H1 (cell line): ENCODE data around the gene RBM19. TPM values are rescaled to one million over a fixed set of nuclear protein-coding genes. Genes with fewer than 3 reads are reported as not detected.
A peak's percentile ranks its signal among the peaks of the same experiment; 100 is the strongest.

Experiments
- CTCF ChIA-PET: fragments of 300-600 bp; sonication (Branson Sonifier 250); formaldehyde crosslinking; loops from one replicate; lab custom pipeline; 2021; ENCODE audit not compliant: partially characterized antibody; lab: Charles Lee
- POLR2A ChIA-PET: fragments of 300-600 bp; sonication (Branson Sonifier 250); formaldehyde crosslinking; loops from one replicate; lab custom pipeline; 2021; ENCODE audit warnings: inconsistent platforms; ENCODE audit not compliant: partially characterized antibody; lab: Charles Lee
- DNase-seq, 2 experiments: peaks; one replicate each; pipeline versions ENCODE4 v3.0.0 to v3.0.0-alpha.2; 2010 to 2022; ENCODE audit warnings: low spot score in 2 of 2, low read depth in 1 of 2, mixed read lengths in 1 of 2
- FAIRE-seq: peaks from 2 replicates; lab custom pipeline; 2011; peaks lifted over from hg19 to GRCh38; lab: Jason Lieb, UNC
- H2AFZ ChIP-seq: 2 replicates; pipeline ENCODE4 v1.8.1; 2012; ENCODE audit warnings: low read length, inconsistent platforms
- H2AK5ac ChIP-seq: 2 replicates; pipeline ENCODE4 v1.6.1; 2013; ENCODE audit warnings: low read depth, low read length
- H2BK120ac ChIP-seq: replicated peaks from 2 replicates; pipeline ENCODE3; 2013; ENCODE audit warnings: low read depth, low read length, inconsistent platforms
- H2BK12ac ChIP-seq: 2 replicates; pipeline ENCODE4 v1.6.1; 2013; ENCODE audit warnings: low read depth, low read length
- H2BK15ac ChIP-seq: 2 replicates; pipeline ENCODE4 v1.6.1; 2013; ENCODE audit warnings: low read length
- H2BK20ac ChIP-seq: 2 replicates; pipeline ENCODE4 v1.6.1; 2013; ENCODE audit warnings: low read length
- H2BK5ac ChIP-seq: 2 replicates; pipeline ENCODE4 v1.6.1; 2013; ENCODE audit warnings: low read depth, low read length
- H3K14ac ChIP-seq: 2 replicates; pipeline ENCODE4 v1.6.1; 2013; ENCODE audit warnings: inconsistent platforms; ENCODE audit not compliant: insufficient read length
- H3K18ac ChIP-seq: 2 replicates; pipeline ENCODE4 v1.6.1; 2013; ENCODE audit warnings: low read length; ENCODE audit errors: extremely low read depth
- H3K23ac ChIP-seq: 2 replicates; pipeline ENCODE4 v1.6.1; 2013; ENCODE audit warnings: inconsistent platforms; ENCODE audit not compliant: insufficient read length
- H3K23me2 ChIP-seq: 2 replicates; pipeline ENCODE4 v1.6.1; 2013; ENCODE audit warnings: low read depth, low read length
- H3K27ac ChIP-seq: 2 replicates; pipeline ENCODE4 v1.6.1; 2011; ENCODE audit warnings: low read depth, low read length, inconsistent platforms
- H3K27me3 ChIP-seq, 4 experiments: replicated peaks in 1 of 4; 1 replicate in 1 of 4; 2 replicates in 3 of 4; pipeline versions ENCODE4 v1.6.1 to v1.8.1; 2011 to 2013; ENCODE audit warnings: low read length in 3 of 4, mild to moderate bottlenecking in 3 of 4, inconsistent platforms in 2 of 4, mixed read lengths in 2 of 4, moderate library complexity in 1 of 4; ENCODE audit not compliant: control insufficient read depth in 3 of 4, insufficient read depth in 3 of 4; ENCODE audit errors: extremely low read depth in 1 of 4
- H3K36me3 ChIP-seq, 4 experiments: 2 replicates each; pipeline versions ENCODE4 v1.6.1 to v1.8.1; 2011 to 2013; ENCODE audit warnings: mild to moderate bottlenecking in 4 of 4, low read length in 3 of 4, moderate library complexity in 2 of 4, control low read depth in 1 of 4, inconsistent platforms in 1 of 4; ENCODE audit not compliant: insufficient read depth in 4 of 4, control insufficient read depth in 2 of 4
- H3K4ac ChIP-seq: replicated peaks from 2 replicates; pipeline ENCODE3; 2013; ENCODE audit warnings: low read length, low read depth, mixed read lengths, inconsistent platforms; ENCODE audit not compliant: insufficient read length
- H3K4me1 ChIP-seq, 4 experiments: replicated peaks in 1 of 4; 1 replicate in 1 of 4; 2 replicates in 3 of 4; pipeline versions ENCODE4 v1.6.1 to v1.8.1; 2011 to 2013; ENCODE audit warnings: low read length in 3 of 4, inconsistent platforms in 2 of 4, mixed read lengths in 1 of 4; ENCODE audit not compliant: insufficient read depth in 4 of 4, control insufficient read depth in 3 of 4
- H3K4me2 ChIP-seq, 2 experiments: 2 replicates each; pipeline versions ENCODE4 v1.6.1 to v1.8.1; 2011 to 2013; ENCODE audit warnings: low read depth in 2 of 2, low read length in 2 of 2, control low read depth in 1 of 2, inconsistent platforms in 1 of 2, mild to moderate bottlenecking in 1 of 2; ENCODE audit not compliant: insufficient read depth in 1 of 2
- H3K4me3 ChIP-seq, 4 experiments: fragments of 200-600, 300-600 bp in 1 of 4; sonication (generic), shearing (Covaris generic), sonication (Bioruptor Twin) in 1 of 4; 2 replicates each; pipeline versions ENCODE4 v1.5.1 to v1.8.1; 2011 to 2016; ENCODE audit warnings: low read length in 4 of 4, low read depth in 3 of 4, control low read depth in 2 of 4, inconsistent platforms in 2 of 4, mild to moderate bottlenecking in 2 of 4, mixed read lengths in 1 of 4, moderate library complexity in 1 of 4; ENCODE audit not compliant: insufficient read depth in 2 of 4; ENCODE audit errors: extremely low read depth in 1 of 4
- H3K56ac ChIP-seq: replicated peaks from 2 replicates; pipeline ENCODE3; 2013; ENCODE audit warnings: low read depth, mild to moderate bottlenecking, mixed read lengths, low read length, inconsistent platforms; ENCODE audit not compliant: insufficient read length
- H3K79me1 ChIP-seq: 2 replicates; pipeline ENCODE4 v1.6.1; 2013; ENCODE audit warnings: low read depth, low read length, control low read depth
- H3K79me2 ChIP-seq, 2 experiments: 2 replicates each; pipeline versions ENCODE4 v1.6.1 to v1.8.1; 2012 to 2013; ENCODE audit warnings: low read length in 2 of 2, mild to moderate bottlenecking in 2 of 2, inconsistent platforms in 1 of 2; ENCODE audit not compliant: insufficient read depth in 2 of 2, control insufficient read depth in 1 of 2
- H3K9ac ChIP-seq, 4 experiments: replicated peaks in 1 of 4; 1 replicate in 1 of 4; 2 replicates in 3 of 4; pipeline versions ENCODE4 v1.6.1 to v1.8.1; 2011 to 2013; ENCODE audit warnings: low read depth in 3 of 4, low read length in 3 of 4, control low read depth in 2 of 4, mild to moderate bottlenecking in 2 of 4, moderate library complexity in 2 of 4, inconsistent platforms in 1 of 4; ENCODE audit errors: extremely low read depth in 1 of 4
- H3K9me3 ChIP-seq, 2 experiments: 2 replicates each; pipeline versions ENCODE4 v1.6.1 to v1.8.1; 2012 to 2013; ENCODE audit warnings: mild to moderate bottlenecking in 2 of 2, moderate library complexity in 2 of 2, control low read depth in 1 of 2, inconsistent platforms in 1 of 2, low read depth in 1 of 2, low read length in 1 of 2, mixed read lengths in 1 of 2; ENCODE audit not compliant: insufficient read depth in 2 of 2
- H4K20me1 ChIP-seq, 2 experiments: replicated peaks in 1 of 2; 2 replicates each; pipeline versions ENCODE3 to v1.8.1; 2011 to 2013; ENCODE audit warnings: inconsistent platforms in 2 of 2, low read length in 2 of 2, mild to moderate bottlenecking in 1 of 2; ENCODE audit not compliant: insufficient read depth in 2 of 2, control insufficient read depth in 1 of 2
- H4K5ac ChIP-seq: 2 replicates; pipeline ENCODE4 v1.6.1; 2013; ENCODE audit warnings: low read length, low read depth, mixed read lengths, inconsistent platforms; ENCODE audit not compliant: insufficient read length
- H4K8ac ChIP-seq: 2 replicates; pipeline ENCODE4 v1.8.0; 2013; ENCODE audit warnings: mild to moderate bottlenecking, moderate library complexity, low read length, inconsistent platforms; ENCODE audit not compliant: insufficient read depth; ENCODE audit errors: extremely low read depth
- H4K91ac ChIP-seq: replicated peaks from 2 replicates; pipeline ENCODE3; 2013; ENCODE audit warnings: low read length, mixed read lengths, inconsistent platforms; ENCODE audit not compliant: insufficient read length
- ASH2L ChIP-seq: fragments of 200-600, 300-600 bp; sonication (generic); IDR thresholded peaks from one replicate; pipeline ENCODE4 v1.7.1; 2017; ENCODE audit warnings: low read length
- BACH1 ChIP-seq: IDR thresholded peaks from 2 replicates; pipeline ENCODE4 v1.6.1; 2012; ENCODE audit warnings: low read length, improper control_type of control experiment
- CTBP2 ChIP-seq: IDR thresholded peaks from 2 replicates; pipeline ENCODE4 v1.7.0; 2011; ENCODE audit warnings: borderline replicate concordance, mild to moderate bottlenecking, moderate library complexity, mixed read lengths, low read length; ENCODE audit not compliant: insufficient read depth, insufficient read length
- EGR1 ChIP-seq: IDR thresholded peaks from 2 replicates; pipeline ENCODE4 v1.6.1; 2011; ENCODE audit warnings: low read depth, low read length, borderline replicate concordance
- RAD21 ChIP-seq, 2 experiments: IDR thresholded peaks in 1 of 2; conservative IDR thresholded peaks in 1 of 2; 2 replicates each; pipeline ENCODE4 v1.6.1; 2011; ENCODE audit warnings: low read depth in 2 of 2, low read length in 2 of 2, improper control_type of control experiment in 1 of 2, inconsistent platforms in 1 of 2, mild to moderate bottlenecking in 1 of 2, moderate library complexity in 1 of 2
- RBBP5 ChIP-seq: IDR thresholded peaks from 2 replicates; pipeline ENCODE4 v1.7.1; 2012; ENCODE audit warnings: low read depth, mild to moderate bottlenecking, inconsistent platforms, low read length, moderate library complexity, borderline replicate concordance
- SP2 ChIP-seq: IDR thresholded peaks from 2 replicates; pipeline ENCODE4 v1.6.1; 2012; ENCODE audit warnings: mild to moderate bottlenecking, low read length, inconsistent platforms
- SUZ12 ChIP-seq: fragments of 200-600 bp; sonication (generic); IDR thresholded peaks from 2 replicates; pipeline ENCODE4 v1.6.1; 2012; ENCODE audit warnings: mild to moderate bottlenecking, inconsistent platforms, low read length, moderate library complexity, mixed read lengths
- TAF7 ChIP-seq: optimal IDR thresholded peaks from 2 replicates; pipeline ENCODE3; 2011; ENCODE audit warnings: low read depth, mild to moderate bottlenecking, inconsistent platforms, low read length, moderate library complexity, borderline replicate concordance
- WGBS, 2 experiments: shearing (Covaris generic) in 1 of 2; methylation state at CpG; one replicate each; pipeline versions ENCODE4 v1.1.6 to v1.1.7; 2013 to 2015; ENCODE audit warnings: low lambda C conversion rate in 2 of 2, mixed read lengths in 2 of 2, inconsistent platforms in 1 of 2, low coverage in 1 of 2, missing lambda C conversion rate in 1 of 2; ENCODE audit not compliant: insufficient replicate concordance in 2 of 2, insufficient coverage in 1 of 2, insufficient read length in 1 of 2; ENCODE audit errors: extremely low coverage in 1 of 2, missing lambda C conversion rate in 1 of 2; 5-methylcytosine and 5-hydroxymethylcytosine counted together
- polyA plus RNA-seq, 7 experiments: library from polyadenylated mRNA; depleted of rRNA in 3 of 7; stranded (reverse) in 5 of 7; unstranded in 2 of 7; fragments of >200 nt in 5 of 7; fragments of 200-250 nt in 2 of 7; gene quantifications; 1 replicate in 5 of 7; 2 replicates in 1 of 7; 4 replicates in 1 of 7; pipeline versions ENCODE4 v1.2.1 to v1.2.3, GENCODE V29; 2011 to 2013; ENCODE audit warnings: missing spikeins in 2 of 7, mixed read lengths in 2 of 7
- total RNA-seq: library from RNA; stranded (reverse); fragmentation: NEBNext Ultra II Directional; extraction: Animal tissue kit (Norgen Biotek cat#: 25700); gene quantifications from 2 replicates; pipeline ENCODE4 v1.2.1, GENCODE V29; 2021
- TF ChIP-seq, protein P1 (sequence below): IDR thresholded peaks from 2 replicates; pipeline ENCODE4 v1.6.1; 2012; ENCODE audit warnings: inconsistent platforms

RBM19 gene
- total and polyA plus RNA-seq, 2 of the 8 experiments (the other 6 are each of a cell fraction or from before 2014, with no cell fraction given), result 23.4 to 61.9 TPM

DNA sequence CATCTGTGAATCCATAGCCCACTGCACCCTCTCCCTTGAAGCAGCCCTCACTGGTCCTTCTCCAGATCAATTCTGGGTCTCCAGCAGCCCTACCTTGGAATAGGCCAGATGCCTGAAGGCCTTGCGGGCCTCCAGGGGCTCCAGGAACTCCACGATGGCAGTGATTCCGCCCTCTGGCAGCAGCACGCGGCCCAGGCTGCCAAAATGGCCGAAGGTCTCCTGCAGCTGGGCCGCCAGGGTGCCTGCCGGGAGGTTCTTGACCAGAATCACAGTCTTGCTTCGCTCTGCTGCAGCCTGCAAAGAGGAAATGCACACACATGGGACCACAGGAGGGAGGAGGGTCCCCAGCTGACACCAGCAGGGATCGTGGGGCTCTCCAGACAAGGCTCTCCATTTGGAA is 26.3 kb downstream of the RBM19 start:
- no peak overlapping the region for H2AFZ ChIP-seq
- no peak overlapping the region for H2BK12ac ChIP-seq
- H2BK120ac ChIP-seq, result no peak overlapping the region
- no peaks in the 10 kb centered on the region for H3K27me3 ChIP-seq
- no peaks in the 10 kb centered on the region for H3K79me2 ChIP-seq
- no peak overlapping the region for H3K23ac ChIP-seq
- CTCF ChIA-PET, result interaction anchor here (1.0 to 2.0 kb wide), 7 partner anchors 9 to 86 kb away, joined by 3 to 6 read pairs (median 4); no protein-coding TSS in a partner anchor
- FAIRE-seq, result no peak
- TF ChIP-seq TAF7 (no peak), BACH1 (no peak), RBBP5 (no peak), ASH2L (no peak), EGR1 (no peak), SUZ12 (no peak), CTBP2 (no peak), SP2 (no peak), RAD21 (IDR thresholded peaks at IDR 0.05 in 1 of 2, conservative IDR thresholded peaks at IDR 0.05 in 1 of 2; ENCODE audit: low read depth in 2 of 2, low read length in 2 of 2) (no peak)
- TF ChIP-seq, protein P1, sequence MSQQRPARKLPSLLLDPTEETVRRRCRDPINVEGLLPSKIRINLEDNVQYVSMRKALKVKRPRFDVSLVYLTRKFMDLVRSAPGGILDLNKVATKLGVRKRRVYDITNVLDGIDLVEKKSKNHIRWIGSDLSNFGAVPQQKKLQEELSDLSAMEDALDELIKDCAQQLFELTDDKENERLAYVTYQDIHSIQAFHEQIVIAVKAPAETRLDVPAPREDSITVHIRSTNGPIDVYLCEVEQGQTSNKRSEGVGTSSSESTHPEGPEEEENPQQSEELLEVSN, result no peak
- TF ChIP-seq, all 59 proteins: peak for 0
- Histone ChIP-seq H3K23me2 (peaks cover 3% of the 10 kb centered on the region; the same call in 1 of the 2 replicates), H4K8ac (peak overlapping the region; percentile 48; the same call in 1 of the 2 replicates), H2AK5ac (no peak overlapping the region), H3K9me3 (no peaks in the 10 kb centered on the region), H4K91ac (no peak overlapping the region), H3K79me1 (no peaks in the 10 kb centered on the region), H2BK5ac (no peak overlapping the region), H3K4ac (no peak overlapping the region), H3K4me2 (no peak overlapping the region), H3K9ac (no peak overlapping the region), H3K36me3 (peaks cover 18 to 49% (median 35%) of the 10 kb centered on the region in 4 experiments; a peak in 7 of 8 replicates), H2BK20ac (no peak overlapping the region), H3K4me1 (no peaks in the 10 kb centered on the region), H3K4me3 (no peak overlapping the region), H4K20me1 (peaks cover 2% of the 10 kb centered on the region in 2 experiments), H3K14ac (no peak overlapping the region), H3K18ac (no peak overlapping the region), H3K56ac (no peak overlapping the region), H2BK15ac (no peak overlapping the region), H3K27ac (no peak overlapping the region), H4K5ac (no peak overlapping the region)
- 97% methylated on average over 10 of the region's 10 CpGs; no CpG with 5 or more reads in 1 of the 2 experiments for WGBS, 2 experiments
- POLR2A ChIA-PET, result interaction anchor here (1.1 kb wide), 1 partner anchor 36 kb away, joined by 3 read pairs; no protein-coding TSS in a partner anchor
- no peak for DNase-seq
